Subcutaneous adipose tissue (tissue), 4 donors: Measurements from ENCODE around the gene KRTAP4-9. TPM values are rescaled to one million over a fixed set of nuclear protein-coding genes. Genes with fewer than 3 reads are reported as not detected.
"Not testable (repeated sequence)": the region's sequence is repeated elsewhere in the genome, so short reads cannot be mapped to it uniquely, and the experiment has no call there.

Experiments used
- total RNA-seq, 4 donors: library from RNA; depleted of rRNA; stranded (reverse); fragments of >200 nt; gene quantifications; one replicate each; pipeline ENCODE4 v1.1.0, GENCODE V29; 2016
- TF ChIP-seq, protein P1 (sequence below): fragments of 450-650 bp; IDR thresholded peaks from one replicate; pipeline ENCODE4 v1.5.1; 2016; ENCODE audit warnings: low read depth, mild to moderate bottlenecking, control low read depth, antibody characterized with exemption, moderate library complexity

The KRTAP4-9 gene
- not detected for total RNA-seq

- TF ChIP-seq, protein P1, sequence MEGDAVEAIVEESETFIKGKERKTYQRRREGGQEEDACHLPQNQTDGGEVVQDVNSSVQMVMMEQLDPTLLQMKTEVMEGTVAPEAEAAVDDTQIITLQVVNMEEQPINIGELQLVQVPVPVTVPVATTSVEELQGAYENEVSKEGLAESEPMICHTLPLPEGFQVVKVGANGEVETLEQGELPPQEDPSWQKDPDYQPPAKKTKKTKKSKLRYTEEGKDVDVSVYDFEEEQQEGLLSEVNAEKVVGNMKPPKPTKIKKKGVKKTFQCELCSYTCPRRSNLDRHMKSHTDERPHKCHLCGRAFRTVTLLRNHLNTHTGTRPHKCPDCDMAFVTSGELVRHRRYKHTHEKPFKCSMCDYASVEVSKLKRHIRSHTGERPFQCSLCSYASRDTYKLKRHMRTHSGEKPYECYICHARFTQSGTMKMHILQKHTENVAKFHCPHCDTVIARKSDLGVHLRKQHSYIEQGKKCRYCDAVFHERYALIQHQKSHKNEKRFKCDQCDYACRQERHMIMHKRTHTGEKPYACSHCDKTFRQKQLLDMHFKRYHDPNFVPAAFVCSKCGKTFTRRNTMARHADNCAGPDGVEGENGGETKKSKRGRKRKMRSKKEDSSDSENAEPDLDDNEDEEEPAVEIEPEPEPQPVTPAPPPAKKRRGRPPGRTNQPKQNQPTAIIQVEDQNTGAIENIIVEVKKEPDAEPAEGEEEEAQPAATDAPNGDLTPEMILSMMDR = not testable (repeated sequence)
Observed at GRCh38 chr17:41105347-41105746, at the start of gene KRTAP4-9. TSS of gene KRTAP4-9 (plus strand) at chr17:41105389. CDS start at chr17:41105389, 0 bp downstream.

- TF ChIP-seq, protein P1 = no peak
Observed at GRCh38 chr17:41057547-41057946, 47.6 kb upstream of the KRTAP4-9 start.

DNA sequence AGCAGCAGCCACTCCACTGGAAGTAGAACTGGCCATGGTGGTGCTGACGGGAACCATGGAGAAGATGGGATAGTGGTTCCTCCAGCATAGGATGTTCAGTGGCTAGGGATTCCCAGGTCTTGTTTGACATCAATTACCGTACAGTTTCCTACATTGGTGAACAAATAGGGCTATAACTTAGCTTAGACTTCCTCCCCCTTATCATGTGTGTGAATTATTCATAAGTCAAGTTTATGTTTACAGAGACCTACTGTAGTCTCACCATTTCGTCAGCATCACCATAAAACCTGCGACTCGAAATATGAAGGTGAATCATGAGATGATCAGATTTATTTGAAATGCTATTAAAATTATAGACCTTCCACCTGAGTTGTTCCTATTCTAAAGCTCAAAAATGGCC is 46.4 kb upstream of the KRTAP4-9 start:
- TF ChIP-seq, protein P1 = no peak

GRCh38 chr17:41060052-41060604 is 45.1 kb upstream of the KRTAP4-9 start, which contains the start of gene KRTAP2-3:
TSS of gene KRTAP2-3 (minus strand) at chr17:41060114. CDS start at chr17:41060050, 64 bp downstream.
- TF ChIP-seq, protein P1 = no peak

DNA sequence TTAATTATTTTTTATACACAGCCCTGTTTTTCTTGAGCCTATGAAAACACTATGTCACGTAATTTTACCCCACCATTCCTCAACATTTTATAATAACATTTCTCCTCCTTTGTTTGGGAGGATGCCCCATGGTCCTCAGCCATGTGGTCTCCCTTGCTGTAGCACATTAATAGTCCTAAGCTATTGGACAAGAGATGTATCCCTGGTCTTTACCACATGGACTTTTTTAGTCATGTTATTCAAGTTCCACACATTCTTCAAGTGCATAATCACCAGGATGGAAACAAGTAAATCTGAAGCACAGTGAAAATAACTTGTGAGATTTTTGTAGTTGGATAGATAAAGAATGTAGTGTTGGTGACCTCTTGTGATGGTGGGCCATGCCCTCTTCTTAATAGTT is 43.2 kb upstream of the KRTAP4-9 start:
- TF ChIP-seq, protein P1 = no peak

DNA sequence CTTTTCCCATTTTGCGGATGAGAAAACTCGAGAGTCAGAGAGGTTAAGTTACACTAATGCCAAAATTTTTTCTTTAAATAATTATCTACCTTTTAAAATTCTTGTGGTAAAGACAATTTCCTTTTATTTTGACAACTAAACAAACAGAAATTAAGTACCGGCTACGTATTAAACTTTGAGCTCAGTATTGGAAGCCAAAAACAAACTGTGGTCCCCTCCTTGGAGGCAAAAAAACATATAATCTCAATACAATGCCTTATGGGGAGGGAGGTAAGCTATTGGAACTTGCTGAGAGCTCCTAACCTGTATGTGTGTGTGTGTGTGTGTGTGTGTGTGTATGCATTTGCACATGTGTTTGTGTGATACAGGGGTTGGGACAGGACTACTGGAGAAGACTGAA is 41.7 kb upstream of the KRTAP4-9 start:
- TF ChIP-seq, protein P1 = no peak

- TF ChIP-seq, protein P1 = no peak
Observed at GRCh38 chr17:41064301-41064700, 40.9 kb upstream of the KRTAP4-9 start.
